Effector memory CD8-positive, alpha-beta T cell (primary cell): ENCODE results near the gene WDR43.

Experiments
- ATAC-seq: fragments of 150-1000 bp; cut with Tn5 transposase; replicated peaks from 2 replicates; pipeline ENCODE4 v1.10.0; 2021; ENCODE audit warnings: mild to moderate bottlenecking, moderate library complexity
- DNase-seq, 3 experiments: peaks; one replicate each; pipeline ENCODE4 v3.0.0; 2021
- H3K27ac Mint-ChIP-seq, 2 donors: one replicate each; pipeline ENCODE4 v1.8.0; 2022; ENCODE audit warnings: mild to moderate bottlenecking in 2 of 2, mixed read lengths in 2 of 2, moderate library complexity in 2 of 2
- H3K27me3 Mint-ChIP-seq, 2 donors: one replicate each; pipeline ENCODE4 v1.8.0; 2022; ENCODE audit warnings: mixed read lengths in 2 of 2
- H3K36me3 Mint-ChIP-seq: one replicate; pipeline ENCODE4 v1.8.0; 2022; ENCODE audit warnings: mild to moderate bottlenecking, moderate library complexity, mixed read lengths; ENCODE audit not compliant: insufficient read depth
- H3K4me1 Mint-ChIP-seq, 2 donors: one replicate each; pipeline ENCODE4 v1.8.0; 2022; ENCODE audit warnings: low read depth in 2 of 2, mixed read lengths in 2 of 2
- H3K4me3 Mint-ChIP-seq, 2 donors: one replicate each; pipeline ENCODE4 v1.8.0; 2022; ENCODE audit warnings: mild to moderate bottlenecking in 2 of 2, mixed read lengths in 2 of 2, moderate library complexity in 2 of 2
- H3K9me3 Mint-ChIP-seq, 2 donors: one replicate each; pipeline ENCODE4 v1.8.0; 2022; ENCODE audit warnings: mixed read lengths in 2 of 2

The WDR43 gene

GRCh38 chr2:28901202-28901601 lies 6.7 kb downstream of the WDR43 start:
- no peak for ATAC-seq
- H3K4me1 Mint-ChIP-seq = peaks cover 32 to 61% of the 10 kb centered on the region in 2 donors
- H3K9me3 Mint-ChIP-seq = no peaks in the 10 kb centered on the region
- H3K36me3 Mint-ChIP-seq = peaks cover 36% of the 10 kb centered on the region
- no peak for DNase-seq
- H3K27ac Mint-ChIP-seq = peak overlapping the region; percentile 41 to 80
- no peaks in the 10 kb centered on the region for H3K27me3 Mint-ChIP-seq
- H3K4me3 Mint-ChIP-seq = no peak overlapping the region

- Mint-ChIP-seq H3K9me3 (no peaks in the 10 kb centered on the region), H3K27ac (peak overlapping the region; percentile 41 to 80), H3K4me1 (peaks cover 32 to 64% of the 10 kb centered on the region in 2 donors), H3K36me3 (peaks cover 40% of the 10 kb centered on the region), H3K4me3 (no peak overlapping the region), H3K27me3 (no peaks in the 10 kb centered on the region)
- ATAC-seq (no peak), DNase-seq (no peak)
Measured at GRCh38 chr2:28901841-28902240, 7.4 kb downstream of the WDR43 start.

GRCh38 chr2:28902584-28902983 lies 8.1 kb downstream of the WDR43 start:
- no peaks in the 10 kb centered on the region for H3K27me3 Mint-ChIP-seq
- DNase-seq = no peak
- ATAC-seq = no peak
- peak overlapping the region in 1 of 2 donors; percentile 22 for H3K27ac Mint-ChIP-seq
- H3K4me3 Mint-ChIP-seq = no peak overlapping the region
- no peaks in the 10 kb centered on the region for H3K9me3 Mint-ChIP-seq
- H3K36me3 Mint-ChIP-seq = peaks cover 47% of the 10 kb centered on the region
- peaks cover 27 to 58% of the 10 kb centered on the region in 2 donors for H3K4me1 Mint-ChIP-seq

- H3K9me3 Mint-ChIP-seq = no peaks in the 10 kb centered on the region
- no peak for ATAC-seq
- H3K4me1 Mint-ChIP-seq = peaks cover 18 to 49% of the 10 kb centered on the region in 2 donors
- no peak for DNase-seq
- peaks cover 62% of the 10 kb centered on the region for H3K36me3 Mint-ChIP-seq
- no peak overlapping the region for H3K27ac Mint-ChIP-seq
- H3K27me3 Mint-ChIP-seq = no peaks in the 10 kb centered on the region
- H3K4me3 Mint-ChIP-seq = no peak overlapping the region
Measured at GRCh38 chr2:28904295-28904694, 9.8 kb downstream of the WDR43 start.

GRCh38 chr2:28904802-28905457 lies 10.5 kb downstream of the WDR43 start:
- ATAC-seq (no peak), DNase-seq (no peak)
- H3K4me1 Mint-ChIP-seq = peaks cover 19 to 51% of the 10 kb centered on the region in 2 donors
- H3K4me3 Mint-ChIP-seq = no peak overlapping the region
- H3K27ac Mint-ChIP-seq = peak overlapping the region; percentile 0 to 67
- no peaks in the 10 kb centered on the region for H3K27me3 Mint-ChIP-seq
- H3K9me3 Mint-ChIP-seq = no peaks in the 10 kb centered on the region
- H3K36me3 Mint-ChIP-seq = peaks cover 68% of the 10 kb centered on the region

GRCh38 chr2:28905533-28905932 lies 11.1 kb downstream of the WDR43 start:
- no peak for DNase-seq
- Mint-ChIP-seq H3K4me3 (no peak overlapping the region), H3K27ac (peak overlapping the region in 1 of 2 donors; percentile 67), H3K36me3 (peaks cover 74% of the 10 kb centered on the region), H3K9me3 (no peaks in the 10 kb centered on the region), H3K27me3 (no peaks in the 10 kb centered on the region), H3K4me1 (peaks cover 17 to 54% of the 10 kb centered on the region in 2 donors)
- ATAC-seq = no peak

GRCh38 chr2:28906376-28906775 lies 11.9 kb downstream of the WDR43 start:
- Mint-ChIP-seq H3K4me3 (no peak overlapping the region), H3K27ac (peak overlapping the region; percentile 12 to 24), H3K9me3 (no peaks in the 10 kb centered on the region), H3K36me3 (peaks cover 78% of the 10 kb centered on the region), H3K4me1 (peaks cover 11 to 46% of the 10 kb centered on the region in 2 donors), H3K27me3 (no peaks in the 10 kb centered on the region)
- DNase-seq = no peak
- ATAC-seq = no peak

- peaks cover 10 to 41% of the 10 kb centered on the region in 2 donors for H3K4me1 Mint-ChIP-seq
- H3K4me3 Mint-ChIP-seq = no peak overlapping the region
- DNase-seq = no peak
- H3K9me3 Mint-ChIP-seq = no peaks in the 10 kb centered on the region
- ATAC-seq = no peak
- H3K36me3 Mint-ChIP-seq = peaks cover 80% of the 10 kb centered on the region
- no peaks in the 10 kb centered on the region for H3K27me3 Mint-ChIP-seq
- H3K27ac Mint-ChIP-seq = peak overlapping the region; percentile 12 to 24
Measured at GRCh38 chr2:28906821-28907220, 12.4 kb downstream of the WDR43 start.

GRCh38 chr2:28908172-28908571 lies 13.7 kb downstream of the WDR43 start:
- Mint-ChIP-seq H3K36me3 (peaks cover 81% of the 10 kb centered on the region), H3K4me3 (no peak overlapping the region), H3K27me3 (no peaks in the 10 kb centered on the region), H3K9me3 (no peaks in the 10 kb centered on the region), H3K27ac (peak overlapping the region in 1 of 2 donors; percentile 9), H3K4me1 (peaks cover 10 to 34% of the 10 kb centered on the region in 2 donors)
- DNase-seq = no peak
- no peak for ATAC-seq

GRCh38 chr2:28909655-28910353 lies 15.3 kb downstream of the WDR43 start:
- DNase-seq = no peak
- ATAC-seq = no peak
- H3K9me3 Mint-ChIP-seq = no peaks in the 10 kb centered on the region
- peaks cover 9 to 27% of the 10 kb centered on the region in 2 donors for H3K4me1 Mint-ChIP-seq
- peaks cover 87% of the 10 kb centered on the region for H3K36me3 Mint-ChIP-seq
- H3K27me3 Mint-ChIP-seq = no peaks in the 10 kb centered on the region
- H3K27ac Mint-ChIP-seq = peak overlapping the region in 1 of 2 donors; percentile 19
- no peak overlapping the region for H3K4me3 Mint-ChIP-seq

- Mint-ChIP-seq H3K4me3 (no peak overlapping the region), H3K9me3 (no peaks in the 10 kb centered on the region), H3K36me3 (peaks cover 76% of the 10 kb centered on the region), H3K27me3 (no peaks in the 10 kb centered on the region), H3K4me1 (no peaks in the 10 kb centered on the region), H3K27ac (peak overlapping the region in 1 of 2 donors; percentile 62)
- ATAC-seq (no peak), DNase-seq (no peak)
Measured at GRCh38 chr2:28915939-28916338, 21.5 kb downstream of the WDR43 start.

GRCh38 chr2:28926847-28927246 lies 32.4 kb downstream of the WDR43 start:
- no peaks in the 10 kb centered on the region for H3K9me3 Mint-ChIP-seq
- ATAC-seq (no peak), DNase-seq (no peak)
- H3K27me3 Mint-ChIP-seq = no peaks in the 10 kb centered on the region
- peaks cover 2 to 3% of the 10 kb centered on the region in 2 donors for H3K4me1 Mint-ChIP-seq
- no peak overlapping the region for H3K27ac Mint-ChIP-seq
- H3K4me3 Mint-ChIP-seq = no peak overlapping the region
- H3K36me3 Mint-ChIP-seq = peaks cover 89% of the 10 kb centered on the region

- Mint-ChIP-seq H3K36me3 (peaks cover 89% of the 10 kb centered on the region), H3K27me3 (no peaks in the 10 kb centered on the region), H3K9me3 (no peaks in the 10 kb centered on the region), H3K4me1 (peaks cover 2 to 3% of the 10 kb centered on the region in 2 donors), H3K4me3 (no peak overlapping the region), H3K27ac (no peak overlapping the region)
- ATAC-seq (no peak), DNase-seq (no peak)
Measured at GRCh38 chr2:28927469-28927868, 33.0 kb downstream of the WDR43 start.

- H3K9me3 Mint-ChIP-seq = no peaks in the 10 kb centered on the region
- no peaks in the 10 kb centered on the region for H3K27me3 Mint-ChIP-seq
- peaks cover 86% of the 10 kb centered on the region for H3K36me3 Mint-ChIP-seq
- H3K27ac Mint-ChIP-seq = no peak overlapping the region
- DNase-seq (no peak), ATAC-seq (no peak)
- peaks cover 2 to 3% of the 10 kb centered on the region in 2 donors for H3K4me1 Mint-ChIP-seq
- no peak overlapping the region for H3K4me3 Mint-ChIP-seq
Measured at GRCh38 chr2:28927878-28928277, 33.4 kb downstream of the WDR43 start.
